HTR-8/SVneo (cell line): Measurements from ENCODE around the gene FARSA.
"Not testable (repeated sequence)": the region's sequence is repeated elsewhere in the genome, so short reads cannot be mapped to it uniquely, and the experiment has no call there.

Experiments
- DNase-seq: peaks from one replicate; pipeline ENCODE4 v3.0.0; 2011; ENCODE audit warnings: low spot score, mixed read lengths; ENCODE audit not compliant: insufficient read length
- FAIRE-seq: peaks from 2 replicates; lab custom pipeline; 2011; peaks lifted over from hg19 to GRCh38; lab: Jason Lieb, UNC

The FARSA gene

GRCh38 chr19:12938779-12939601, 5.5 kb upstream of the FARSA start:
- no peak for FAIRE-seq
- no peak for DNase-seq

- DNase-seq: peak; percentile 99
- FAIRE-seq: peak; percentile 96
Observed at GRCh38 chr19:12937927-12938778, 4.6 kb upstream of the FARSA start, which contains the start of gene CALR. CALR (plus strand) TSS chr19:12938609; CDS start chr19:12938680, 71 bp downstream.

- no peak for FAIRE-seq
- DNase-seq: no peak
Observed at GRCh38 chr19:12937093-12937926, 3.8 kb upstream of the FARSA start.

GRCh38 chr19:12936582-12936981, 3.1 kb upstream of the FARSA start:
- DNase-seq (no peak), FAIRE-seq (no peak)

- FAIRE-seq: no peak
- no peak for DNase-seq
Observed at GRCh38 chr19:12935071-12935470, 1.6 kb upstream of the FARSA start.

- no peak for FAIRE-seq
- no peak for DNase-seq
Observed at GRCh38 chr19:12932392-12933286, 872 bp downstream of the FARSA start.

GRCh38 chr19:12930002-12930645, 3.4 kb downstream of the FARSA start:
- FAIRE-seq (no peak), DNase-seq (no peak)

GRCh38 chr19:12924621-12925310, 8.7 kb downstream of the FARSA start:
- no peak for FAIRE-seq
- DNase-seq: no peak

GRCh38 chr19:12922959-12923358, 10.6 kb downstream of the FARSA start:
- DNase-seq (no peak), FAIRE-seq (no peak)

- no peak for FAIRE-seq
- DNase-seq: no peak
Observed at GRCh38 chr19:12921047-12921446, 12.5 kb downstream of the FARSA start.

- FAIRE-seq: no peak
- DNase-seq: no peak
Observed at GRCh38 chr19:12918253-12918652, 15.3 kb downstream of the FARSA start.

GRCh38 chr19:12915860-12916259, 17.7 kb downstream of the FARSA start:
- FAIRE-seq, DNase-seq: not testable (repeated sequence)

- FAIRE-seq (no peak), DNase-seq (no peak)
Observed at GRCh38 chr19:12913851-12914690, 19.4 kb downstream of the FARSA start.

GRCh38 chr19:12913011-12913561, 20.4 kb downstream of the FARSA start:
- FAIRE-seq (no peak), DNase-seq (no peak)

GRCh38 chr19:12912571-12912970, 20.9 kb downstream of the FARSA start:
- no peak for DNase-seq

GRCh38 chr19:12907166-12907565, 26.3 kb downstream of the FARSA start:
- DNase-seq (no peak), FAIRE-seq (no peak)

More at GRCh38 chr19:12912571-12912970, 20.9 kb downstream of the FARSA start:
- no peak for FAIRE-seq

- DNase-seq (no peak), FAIRE-seq (no peak)
Observed at GRCh38 chr19:12899891-12900518, 33.5 kb downstream of the FARSA start.
